HG03045 (cell line): ENCODE data around the gene MAGEB4.
"Not testable (repeated sequence)": the region's sequence is repeated elsewhere in the genome, so short reads cannot be mapped to it uniquely, and the experiment has no call there.

Source experiments
- ATAC-seq: cut with Tn5 transposase; IDR thresholded peaks from one replicate; pipeline ENCODE4 v1.9.1; 2021; ENCODE audit warnings: mild to moderate bottlenecking, moderate library complexity; ENCODE audit not compliant: unreplicated experiment

The MAGEB4 gene

GRCh38 chrX:30241724-30242415, at the start of gene MAGEB4:
Gene MAGEB4, plus strand, starts transcription at chrX:30242000. Its CDS starts 136 bp downstream, at chrX:30242136.
- no peak for ATAC-seq

GRCh38 chrX:30193910-30194309, 47.9 kb upstream of the MAGEB4 start:
- ATAC-seq, result not testable (repeated sequence)

GRCh38 chrX:30196322-30196721, 45.5 kb upstream of the MAGEB4 start:
- ATAC-seq, result no peak

- no peak for ATAC-seq
Observed at GRCh38 chrX:30212172-30212571, 29.6 kb upstream of the MAGEB4 start.

- ATAC-seq, result no peak
Observed at GRCh38 chrX:30215357-30215843, 26.4 kb upstream of the MAGEB4 start, which contains the start of gene MAGEB2. Gene MAGEB2, plus strand, starts transcription at chrX:30215563. Its CDS starts 3,018 bp downstream, at chrX:30218581.

- ATAC-seq, result no peak
Observed at GRCh38 chrX:30217465-30217864, 24.3 kb upstream of the MAGEB4 start.

GRCh38 chrX:30219372-30219771, 22.4 kb upstream of the MAGEB4 start:
- ATAC-seq, result no peak

- no peak for ATAC-seq
Observed at GRCh38 chrX:30220661-30221060, 21.1 kb upstream of the MAGEB4 start.

GRCh38 chrX:30224536-30224935, 17.3 kb upstream of the MAGEB4 start:
- ATAC-seq, result no peak

- no peak for ATAC-seq
Observed at GRCh38 chrX:30228526-30228925, 13.3 kb upstream of the MAGEB4 start.

GRCh38 chrX:30230395-30230794, 11.4 kb upstream of the MAGEB4 start, which contains the start of gene MAGEB3:
Gene MAGEB3, plus strand, starts transcription at chrX:30230657. Its CDS starts 5,268 bp downstream, at chrX:30235925.
- ATAC-seq, result no peak

GRCh38 chrX:30246769-30247489, 5.1 kb downstream of the MAGEB4 start, which contains the start of gene MAGEB1:
Gene MAGEB1, plus strand, starts transcription at chrX:30247146. Its CDS starts 3,348 bp downstream, at chrX:30250494.
- no peak for ATAC-seq

- peak; percentile 73 for ATAC-seq
Observed at GRCh38 chrX:30248854-30249253, 7.1 kb downstream of the MAGEB4 start.

GRCh38 chrX:30253257-30253656, 11.5 kb downstream of the MAGEB4 start:
- no peak for ATAC-seq

GRCh38 chrX:30259927-30260326, 18.1 kb downstream of the MAGEB4 start:
- ATAC-seq, result no peak

GRCh38 chrX:30261012-30261411, 19.2 kb downstream of the MAGEB4 start:
- ATAC-seq, result no peak

- ATAC-seq, result no peak
Observed at GRCh38 chrX:30262763-30263162, 21.0 kb downstream of the MAGEB4 start.

- ATAC-seq, result no peak
Observed at GRCh38 chrX:30270639-30271038, 28.8 kb downstream of the MAGEB4 start.

- ATAC-seq, result no peak
Observed at GRCh38 chrX:30275498-30275897, 33.7 kb downstream of the MAGEB4 start.

- ATAC-seq, result no peak
Observed at GRCh38 chrX:30278365-30278764, 36.6 kb downstream of the MAGEB4 start.

- no peak for ATAC-seq
Observed at GRCh38 chrX:30280428-30280827, 38.6 kb downstream of the MAGEB4 start.

GRCh38 chrX:30282527-30282926, 40.7 kb downstream of the MAGEB4 start:
- no peak for ATAC-seq
